Measurements from ENCODE around the gene WDR6.

The WDR6 gene

GRCh38 chr3:49032646-49033304 lies 25.6 kb downstream of the WDR6 start:
- FAIRE-seq (no peak), DNase-seq (ENCODE audit: insufficient read length, low spot score) (no peak)

GRCh38 chr3:49034650-49035049 lies 27.5 kb downstream of the WDR6 start:
- DNase-seq (ENCODE audit: insufficient read length, low spot score) (no peak), FAIRE-seq (no peak)
- TF ChIP-seq CTCF (IDR thresholded peaks at IDR 0.05; ENCODE audit: insufficient read depth, missing control alignments) = no peak

More at GRCh38 chr3:49032646-49033304, 25.6 kb downstream of the WDR6 start:
- no peak for TF ChIP-seq CTCF (IDR thresholded peaks at IDR 0.05; ENCODE audit: insufficient read depth, missing control alignments)

- TF ChIP-seq CTCF (IDR thresholded peaks at IDR 0.05; ENCODE audit: insufficient read depth, missing control alignments) = no peak
- FAIRE-seq (no peak), DNase-seq (ENCODE audit: insufficient read length, low spot score) (no peak)
These were observed 28.1 kb downstream of the WDR6 start for GRCh38 chr3:49035281-49035680.

- no peak for TF ChIP-seq CTCF (IDR thresholded peaks at IDR 0.05; ENCODE audit: insufficient read depth, missing control alignments)
- FAIRE-seq = no peak
- no peak for DNase-seq (ENCODE audit: insufficient read length, low spot score)
These were observed 46.4 kb downstream of the WDR6 start for GRCh38 chr3:49053543-49053942.

- no peak for DNase-seq (ENCODE audit: insufficient read length, low spot score)
- no peak for TF ChIP-seq CTCF (IDR thresholded peaks at IDR 0.05; ENCODE audit: insufficient read depth, missing control alignments)
- FAIRE-seq = no peak
These were observed 47.2 kb downstream of the WDR6 start for GRCh38 chr3:49054344-49054862.

- no peak for FAIRE-seq
These were observed 50.1 kb downstream of the WDR6 start for GRCh38 chr3:49057268-49057667.

More at GRCh38 chr3:49057268-49057667, 50.1 kb downstream of the WDR6 start:
- DNase-seq (ENCODE audit: insufficient read length, low spot score) = no peak
- TF ChIP-seq CTCF (IDR thresholded peaks at IDR 0.05; ENCODE audit: insufficient read depth, missing control alignments) = no peak

All from D721Med (cell line).